ENCODE results near the gene CLEC4G.

Gene CLEC4G

GRCh38 chr19:7720351-7720750 lies 11.6 kb downstream of the CLEC4G start:
- DNase-seq = no peak

- DNase-seq = no peak
Measured at GRCh38 chr19:7718668-7719067, 13.2 kb downstream of the CLEC4G start.

GRCh38 chr19:7716762-7717161 lies 15.1 kb downstream of the CLEC4G start:
- no peak for DNase-seq

- DNase-seq = no peak
Measured at GRCh38 chr19:7715671-7716070, 16.2 kb downstream of the CLEC4G start.

GRCh38 chr19:7710616-7711015 lies 21.3 kb downstream of the CLEC4G start:
- DNase-seq = no peak

GRCh38 chr19:7709932-7710460 lies 21.9 kb downstream of the CLEC4G start:
- no peak for DNase-seq

GRCh38 chr19:7706955-7707456 lies 24.9 kb downstream of the CLEC4G start:
- no peak for DNase-seq

- DNase-seq = no peak
Measured at GRCh38 chr19:7706188-7706954, 25.5 kb downstream of the CLEC4G start.

- DNase-seq = no peak
Measured at GRCh38 chr19:7705387-7706187, 26.3 kb downstream of the CLEC4G start.

GRCh38 chr19:7704280-7705060 lies 27.4 kb downstream of the CLEC4G start:
- DNase-seq = no peak

- no peak for DNase-seq
Measured at GRCh38 chr19:7703332-7703731, 28.6 kb downstream of the CLEC4G start.

GRCh38 chr19:7701654-7702457 lies 30.1 kb downstream of the CLEC4G start, which contains the start of gene FCER2:
Gene FCER2 (minus strand): TSS chr19:7702131. CDS start chr19:7699760, 2,371 bp downstream.
- no peak for DNase-seq

GRCh38 chr19:7701049-7701653 lies 30.8 kb downstream of the CLEC4G start:
- no peak for DNase-seq

GRCh38 chr19:7699417-7700401 lies 32.2 kb downstream of the CLEC4G start:
- no peak for DNase-seq

- DNase-seq = no peak
Measured at GRCh38 chr19:7699003-7699402, 32.9 kb downstream of the CLEC4G start.

- DNase-seq = no peak
Measured at GRCh38 chr19:7698583-7698982, 33.3 kb downstream of the CLEC4G start.

GRCh38 chr19:7697721-7698287 lies 34.1 kb downstream of the CLEC4G start:
- DNase-seq = no peak

- no peak for DNase-seq
Measured at GRCh38 chr19:7694499-7694898, 37.4 kb downstream of the CLEC4G start.

GRCh38 chr19:7692417-7693088 lies 39.4 kb downstream of the CLEC4G start:
- DNase-seq = no peak
